Kidney tubule cell (primary cell): ENCODE measurements around the gene BAZ1B.
"Not testable (repeated sequence)": the region's sequence is repeated elsewhere in the genome, so short reads cannot be mapped to it uniquely, and the experiment has no call there.

Source experiments
- DNase-seq: peaks from one replicate; pipeline ENCODE4 v3.0.0-alpha.2; 2018; ENCODE audit warnings: low spot score

Gene BAZ1B

GRCh38 chr7:73446682-73447081 is 75.4 kb downstream of the BAZ1B start:
- no peak for DNase-seq

- DNase-seq: no peak
Measured at GRCh38 chr7:73443548-73444255, 78.4 kb downstream of the BAZ1B start.

GRCh38 chr7:73442903-73443500 is 79.1 kb downstream of the BAZ1B start:
- peak; percentile 31 for DNase-seq

- DNase-seq: no peak
Measured at GRCh38 chr7:73442222-73442902, 79.7 kb downstream of the BAZ1B start.

- no peak for DNase-seq
Measured at GRCh38 chr7:73439410-73439704, 82.7 kb downstream of the BAZ1B start.

GRCh38 chr7:73438547-73439409 is 83.3 kb downstream of the BAZ1B start:
- no peak for DNase-seq

- no peak for DNase-seq
Measured at GRCh38 chr7:73437621-73438416, 84.3 kb downstream of the BAZ1B start.

- no peak for DNase-seq
Measured at GRCh38 chr7:73437091-73437490, 85.0 kb downstream of the BAZ1B start.

GRCh38 chr7:73436031-73436929 is 85.8 kb downstream of the BAZ1B start:
- peak; percentile 54 for DNase-seq

- DNase-seq: no peak
Measured at GRCh38 chr7:73435471-73436009, 86.6 kb downstream of the BAZ1B start.

- no peak for DNase-seq
Measured at GRCh38 chr7:73434701-73435069, 87.4 kb downstream of the BAZ1B start.

- DNase-seq: no peak
Measured at GRCh38 chr7:73433924-73434700, 88.0 kb downstream of the BAZ1B start.

GRCh38 chr7:73432676-73433075 is 89.4 kb downstream of the BAZ1B start:
- DNase-seq: no peak

GRCh38 chr7:73431041-73431835 is 90.9 kb downstream of the BAZ1B start:
- DNase-seq: no peak

- not testable (repeated sequence) for DNase-seq
Measured at GRCh38 chr7:73430540-73430939, 91.6 kb downstream of the BAZ1B start.

- DNase-seq: no peak
Measured at GRCh38 chr7:73429622-73430505, 92.2 kb downstream of the BAZ1B start.

GRCh38 chr7:73429215-73429614 is 92.9 kb downstream of the BAZ1B start:
- no peak for DNase-seq
